NB4 (cell line): Measurements from ENCODE around the gene SLC25A26.

Experiments used
- DNase-seq: peaks from one replicate; pipeline ENCODE4 v3.0.0; 2010; ENCODE audit warnings: low read depth
- H3K4me3 ChIP-seq: one replicate; pipeline ENCODE4 v1.5.1; 2011; ENCODE audit warnings: mild to moderate bottlenecking, low read depth, low read length, moderate library complexity
- MYC ChIP-seq: IDR thresholded peaks from 2 replicates; pipeline ENCODE4 v1.6.1; 2011; ENCODE audit warnings: low read depth, low read length
- POLR2A ChIP-seq: IDR thresholded peaks from 2 replicates; pipeline ENCODE4 v1.6.1; 2011; ENCODE audit warnings: mild to moderate bottlenecking; ENCODE audit not compliant: insufficient read length; ENCODE audit errors: extremely low read depth
- TF ChIP-seq, protein P1 (sequence below): IDR thresholded peaks from one replicate; pipeline ENCODE4 v1.5.1; 2012; ENCODE audit warnings: low read depth, low read length
- TF ChIP-seq, protein P2 (sequence below): IDR thresholded peaks from 2 replicates; pipeline ENCODE4 v1.6.1; 2011; ENCODE audit warnings: low read depth, low read length

The SLC25A26 gene

DNA sequence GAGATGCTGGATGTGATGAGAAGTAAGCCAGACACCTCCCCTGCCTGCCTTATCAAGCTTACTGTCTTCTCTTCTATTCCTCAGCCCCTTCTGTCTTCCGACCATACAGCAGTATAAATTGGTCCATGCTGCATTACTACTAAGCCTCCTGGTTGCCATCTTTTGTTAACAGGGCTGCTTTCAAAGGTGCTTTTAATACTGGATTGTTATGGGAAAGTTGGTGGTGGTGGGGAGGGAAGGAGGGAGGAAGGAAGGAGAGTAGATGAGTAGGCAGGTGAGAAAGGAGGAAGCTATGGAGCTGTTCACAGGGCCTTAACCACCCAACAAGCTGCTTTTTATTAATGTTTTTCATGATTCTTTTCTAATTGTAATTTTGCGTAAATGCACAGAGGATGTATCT, 114.9 kb downstream of the SLC25A26 start:
- H3K4me3 ChIP-seq, result no peak overlapping the region
- no peak for DNase-seq
- TF ChIP-seq MYC (no peak), POLR2A (no peak)
- TF ChIP-seq, protein P1, sequence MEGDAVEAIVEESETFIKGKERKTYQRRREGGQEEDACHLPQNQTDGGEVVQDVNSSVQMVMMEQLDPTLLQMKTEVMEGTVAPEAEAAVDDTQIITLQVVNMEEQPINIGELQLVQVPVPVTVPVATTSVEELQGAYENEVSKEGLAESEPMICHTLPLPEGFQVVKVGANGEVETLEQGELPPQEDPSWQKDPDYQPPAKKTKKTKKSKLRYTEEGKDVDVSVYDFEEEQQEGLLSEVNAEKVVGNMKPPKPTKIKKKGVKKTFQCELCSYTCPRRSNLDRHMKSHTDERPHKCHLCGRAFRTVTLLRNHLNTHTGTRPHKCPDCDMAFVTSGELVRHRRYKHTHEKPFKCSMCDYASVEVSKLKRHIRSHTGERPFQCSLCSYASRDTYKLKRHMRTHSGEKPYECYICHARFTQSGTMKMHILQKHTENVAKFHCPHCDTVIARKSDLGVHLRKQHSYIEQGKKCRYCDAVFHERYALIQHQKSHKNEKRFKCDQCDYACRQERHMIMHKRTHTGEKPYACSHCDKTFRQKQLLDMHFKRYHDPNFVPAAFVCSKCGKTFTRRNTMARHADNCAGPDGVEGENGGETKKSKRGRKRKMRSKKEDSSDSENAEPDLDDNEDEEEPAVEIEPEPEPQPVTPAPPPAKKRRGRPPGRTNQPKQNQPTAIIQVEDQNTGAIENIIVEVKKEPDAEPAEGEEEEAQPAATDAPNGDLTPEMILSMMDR, result no peak
- TF ChIP-seq, protein P2, sequence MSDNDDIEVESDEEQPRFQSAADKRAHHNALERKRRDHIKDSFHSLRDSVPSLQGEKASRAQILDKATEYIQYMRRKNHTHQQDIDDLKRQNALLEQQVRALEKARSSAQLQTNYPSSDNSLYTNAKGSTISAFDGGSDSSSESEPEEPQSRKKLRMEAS, result no peak

DNA sequence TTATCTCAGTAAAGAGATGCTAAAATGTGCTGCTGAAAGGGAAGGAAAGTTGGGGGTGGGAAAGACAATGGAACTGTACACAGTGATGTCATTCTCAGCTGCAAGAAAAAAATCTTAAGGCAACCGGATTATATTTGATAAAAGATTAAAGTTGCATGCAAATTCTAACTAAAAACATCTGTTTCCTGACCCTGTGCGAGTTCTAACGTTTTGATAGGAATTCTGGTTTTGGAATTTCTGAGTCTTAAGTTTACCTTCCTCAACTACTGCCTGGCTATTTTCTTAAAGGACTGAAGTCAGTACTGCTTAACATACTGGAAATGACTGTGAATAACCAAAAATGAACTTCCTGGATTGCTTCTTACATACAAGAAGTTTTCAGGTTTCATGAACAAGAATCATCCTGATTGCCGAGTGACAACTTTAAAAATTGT, 115.5 kb downstream of the SLC25A26 start:
- no peak overlapping the region for H3K4me3 ChIP-seq
- TF ChIP-seq MYC, result no peak
- TF ChIP-seq POLR2A, result no peak
- TF ChIP-seq, protein P1, result no peak
- TF ChIP-seq, protein P2, result no peak
- DNase-seq, result no peak

DNA sequence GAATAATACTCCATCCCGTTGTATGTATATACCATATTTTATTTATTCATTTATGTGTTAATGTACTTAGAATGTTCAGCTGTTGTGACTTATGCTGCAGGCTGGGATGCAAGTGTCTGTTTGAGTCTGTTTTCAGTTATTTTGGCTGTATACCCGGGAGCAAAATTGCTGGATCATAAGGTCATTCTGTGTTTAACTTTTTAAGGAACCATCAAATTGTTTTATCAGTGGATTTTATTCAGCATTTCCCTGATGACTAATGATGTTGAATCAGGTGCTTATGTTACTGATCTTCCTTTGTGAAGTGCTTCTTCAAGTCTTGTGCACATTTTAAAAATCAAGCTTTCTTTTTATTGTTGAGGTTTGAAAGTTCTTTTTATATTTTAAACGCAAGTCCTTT, 118.1 kb downstream of the SLC25A26 start:
- TF ChIP-seq, protein P1, result no peak
- TF ChIP-seq, protein P2, result no peak
- TF ChIP-seq MYC (no peak), POLR2A (no peak)
- no peak for DNase-seq
- no peak overlapping the region for H3K4me3 ChIP-seq

DNA sequence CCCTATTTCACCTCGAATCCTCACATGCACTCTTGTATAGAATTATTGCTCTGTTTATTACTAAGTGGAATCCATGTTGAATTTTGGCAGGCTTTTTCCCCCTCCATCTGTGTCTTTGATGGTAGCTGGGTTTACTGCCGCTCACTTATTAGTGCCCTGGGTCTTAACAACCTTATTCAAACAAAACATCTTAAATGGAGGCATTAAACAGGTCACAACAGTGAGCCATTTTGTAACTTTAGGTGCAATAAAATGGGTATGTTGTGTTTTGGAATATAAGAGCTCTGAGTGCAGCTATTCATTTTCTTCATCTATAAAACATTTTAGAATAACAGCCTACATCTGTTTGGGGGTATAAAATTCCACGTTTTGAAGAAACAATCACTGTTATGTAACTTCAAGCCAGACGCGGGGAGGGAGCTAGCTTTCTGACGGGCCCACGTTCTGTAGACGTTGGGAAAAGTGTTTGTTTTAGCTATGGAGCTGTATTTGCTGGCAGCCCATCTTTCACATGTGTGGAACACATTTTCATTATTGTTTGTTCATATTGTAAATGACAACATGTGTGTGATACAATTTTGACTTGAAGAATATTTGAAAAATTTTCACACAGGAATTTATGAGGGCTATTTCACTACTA, 122.0 kb downstream of the SLC25A26 start:
- no peak overlapping the region for H3K4me3 ChIP-seq
- no peak for TF ChIP-seq MYC
- TF ChIP-seq POLR2A, result no peak
- TF ChIP-seq, protein P1, result no peak
- TF ChIP-seq, protein P2, result no peak
- no peak for DNase-seq

DNA sequence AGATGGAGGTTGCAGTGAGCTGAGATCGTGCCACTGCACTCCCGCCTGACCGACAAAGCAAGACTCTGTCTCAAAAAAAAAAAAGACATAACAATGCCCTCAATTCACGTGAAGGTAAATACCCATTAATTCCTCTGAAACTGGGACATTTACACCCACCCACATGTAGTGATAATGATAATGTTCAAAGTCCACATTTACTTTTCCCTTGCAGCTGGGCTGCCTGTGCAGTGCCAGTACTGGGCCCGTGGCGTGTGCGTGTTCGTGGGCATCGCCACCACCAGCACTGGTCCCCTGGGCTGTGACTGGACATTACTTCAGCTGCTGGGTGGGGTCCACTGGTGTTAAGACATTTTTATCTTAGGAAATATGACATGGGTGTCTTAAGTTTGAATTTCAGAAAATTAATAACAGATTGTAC, 123.6 kb downstream of the SLC25A26 start:
- TF ChIP-seq, protein P2, result no peak
- no peak for TF ChIP-seq POLR2A
- TF ChIP-seq, protein P1, result no peak
- TF ChIP-seq MYC, result no peak
- no peak for DNase-seq
- H3K4me3 ChIP-seq, result no peak overlapping the region
